Gastrocnemius medialis (tissue), 4 donors: ENCODE results near the gene KPRP. TPM values are rescaled to one million over a fixed set of nuclear protein-coding genes. Genes with fewer than 3 reads are reported as not detected.

Source experiments
- ATAC-seq, 2 donors: fragments of 150-250 bp; one replicate each; pipeline ENCODE4 v1.9.1; 2016
- DNase-seq, 2 donors: peaks; one replicate each; pipeline ENCODE4 v3.0.0-alpha.2; 2019
- H3K27ac ChIP-seq, 4 donors: fragments of 200-600 bp; sonication (generic); 1 replicate in 1 of 4; 2 replicates in 3 of 4; pipeline ENCODE4 v1.5.1; 2016 to 2018; ENCODE audit warnings: mild to moderate bottlenecking in 2 of 4, moderate library complexity in 1 of 4
- H3K27me3 ChIP-seq, 3 donors: fragments of 200-600 bp; sonication (generic) in 2 of 3; 1 replicate in 1 of 3; 2 replicates in 2 of 3; pipeline versions ENCODE4 v1.5.1 to v1.6.0; 2016 to 2019; ENCODE audit warnings: mild to moderate bottlenecking in 1 of 3, moderate library complexity in 1 of 3
- H3K36me3 ChIP-seq, 2 donors: fragments of 200-600 bp; sonication (generic) in 1 of 2; one replicate each; pipeline ENCODE4 v1.5.1; 2017 to 2018
- H3K4me1 ChIP-seq, 2 donors: fragments of 200-600 bp; sonication (generic) in 1 of 2; one replicate each; pipeline ENCODE4 v1.5.1; 2016 to 2017; ENCODE audit warnings: mild to moderate bottlenecking in 2 of 2
- H3K4me3 ChIP-seq, 4 donors: fragments of 200-600 bp; sonication (generic) in 3 of 4; 1 replicate in 1 of 4; 2 replicates in 3 of 4; pipeline ENCODE4 v1.5.1; 2016 to 2019; ENCODE audit warnings: mild to moderate bottlenecking in 2 of 4
- H3K9me3 ChIP-seq, 3 donors: fragments of 200-600 bp; sonication (generic) in 2 of 3; 1 replicate in 1 of 3; 2 replicates in 2 of 3; pipeline ENCODE4 v1.5.1; 2016 to 2019
- POLR2A ChIP-seq, 2 donors: fragments of 450-650 bp; IDR thresholded peaks; one replicate each; pipeline ENCODE4 v1.6.1; 2017; ENCODE audit warnings: antibody characterized with exemption in 2 of 2, mild to moderate bottlenecking in 2 of 2, moderate library complexity in 2 of 2
- in situ Hi-C, 4 donors: fragments of 200-750 bp; cut with MboI; loops; one replicate each; pipeline versions ENCODE4 v1.15.0 to v1.8.0; 2017; ENCODE audit warnings: low sequenced_read_pairs in 4 of 4
- intact Hi-C: fragments of 100-400 bp; cut with DNase I; formaldehyde crosslinking; loops from one replicate; pipeline ENCODE4 v1.15.1; 2023; ENCODE audit warnings: low total_unique reads
- total RNA-seq, 4 donors: library from RNA; depleted of rRNA; stranded (reverse); fragments of >200 nt; gene quantifications; one replicate each; pipeline versions ENCODE4 v1.1.0 to v1.2.3, GENCODE V29; 2016
- TF ChIP-seq, protein P1 (sequence below), 5 experiments: fragments of 450-650 bp in 3 of 5; fragments of 200-600 bp in 2 of 5; sonication (generic) in 2 of 5; IDR thresholded peaks in 4 of 5; conservative IDR thresholded peaks in 1 of 5; 1 replicate in 4 of 5; 2 replicates in 1 of 5; pipeline ENCODE4 v1.5.1; 2016 to 2019; ENCODE audit warnings: antibody characterized with exemption in 5 of 5, mild to moderate bottlenecking in 3 of 5, moderate library complexity in 3 of 5

The KPRP gene
- total RNA-seq, 4 donors from 2014 or later: not detected

DNA sequence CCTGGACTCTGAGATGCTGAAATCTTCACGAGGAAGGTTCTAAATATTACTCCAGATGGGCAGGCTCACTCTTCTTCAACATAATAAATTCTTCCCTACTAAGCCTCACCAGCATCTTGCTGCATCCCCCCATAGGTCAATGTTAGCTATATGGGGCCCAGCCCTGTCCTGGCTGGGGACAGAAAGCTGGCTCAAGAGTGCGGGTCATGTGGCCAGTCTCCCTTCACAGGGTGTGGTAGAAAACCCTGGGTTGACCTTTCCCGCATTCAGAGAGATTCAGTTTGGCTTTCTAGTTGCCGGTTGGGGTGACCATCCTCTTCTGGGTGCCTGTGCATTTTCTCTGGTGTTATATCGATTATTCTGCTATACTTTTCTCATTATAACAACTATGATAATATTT, 19.8 kb upstream of the KPRP start:
- in situ Hi-C loops: no loop called here
- H3K4me3 ChIP-seq: no peak overlapping the region
- ATAC-seq (no peak), DNase-seq (no peak)
- intact Hi-C loops: no loop called here
- TF ChIP-seq, protein P1, sequence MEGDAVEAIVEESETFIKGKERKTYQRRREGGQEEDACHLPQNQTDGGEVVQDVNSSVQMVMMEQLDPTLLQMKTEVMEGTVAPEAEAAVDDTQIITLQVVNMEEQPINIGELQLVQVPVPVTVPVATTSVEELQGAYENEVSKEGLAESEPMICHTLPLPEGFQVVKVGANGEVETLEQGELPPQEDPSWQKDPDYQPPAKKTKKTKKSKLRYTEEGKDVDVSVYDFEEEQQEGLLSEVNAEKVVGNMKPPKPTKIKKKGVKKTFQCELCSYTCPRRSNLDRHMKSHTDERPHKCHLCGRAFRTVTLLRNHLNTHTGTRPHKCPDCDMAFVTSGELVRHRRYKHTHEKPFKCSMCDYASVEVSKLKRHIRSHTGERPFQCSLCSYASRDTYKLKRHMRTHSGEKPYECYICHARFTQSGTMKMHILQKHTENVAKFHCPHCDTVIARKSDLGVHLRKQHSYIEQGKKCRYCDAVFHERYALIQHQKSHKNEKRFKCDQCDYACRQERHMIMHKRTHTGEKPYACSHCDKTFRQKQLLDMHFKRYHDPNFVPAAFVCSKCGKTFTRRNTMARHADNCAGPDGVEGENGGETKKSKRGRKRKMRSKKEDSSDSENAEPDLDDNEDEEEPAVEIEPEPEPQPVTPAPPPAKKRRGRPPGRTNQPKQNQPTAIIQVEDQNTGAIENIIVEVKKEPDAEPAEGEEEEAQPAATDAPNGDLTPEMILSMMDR (IDR thresholded peaks at IDR 0.05 in 4 of 5, conservative IDR thresholded peaks at IDR 0.05 in 1 of 5): no peak
- TF ChIP-seq POLR2A (IDR thresholded peaks at IDR 0.05): no peak
- H3K27ac ChIP-seq: no peak overlapping the region
- no peaks in the 10 kb centered on the region for H3K27me3 ChIP-seq
- no peaks in the 10 kb centered on the region for H3K4me1 ChIP-seq
- H3K36me3 ChIP-seq: no peaks in the 10 kb centered on the region
- H3K9me3 ChIP-seq: no peaks in the 10 kb centered on the region

DNA sequence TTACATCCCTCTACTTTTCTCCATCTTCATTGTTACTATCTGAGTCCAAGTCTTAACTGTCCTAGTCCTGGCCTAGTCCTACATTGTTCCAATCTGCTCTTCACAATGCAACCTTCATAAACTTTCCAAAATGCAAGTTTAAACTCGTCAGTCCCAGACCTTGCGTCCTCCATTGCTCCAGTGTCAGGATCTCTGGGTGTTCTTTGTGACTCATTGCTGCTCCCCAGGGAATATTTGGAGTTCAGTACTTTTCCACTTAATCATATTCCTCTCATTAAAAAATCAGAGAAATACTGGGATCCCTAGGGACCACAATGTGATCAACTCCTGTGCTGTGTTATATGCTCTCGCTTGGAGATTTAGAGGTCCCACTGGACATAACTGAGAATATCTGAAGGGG, 18.0 kb upstream of the KPRP start:
- Histone ChIP-seq H3K9me3 (no peaks in the 10 kb centered on the region), H3K27ac (no peak overlapping the region), H3K4me3 (no peak overlapping the region), H3K36me3 (no peaks in the 10 kb centered on the region), H3K4me1 (no peaks in the 10 kb centered on the region), H3K27me3 (no peaks in the 10 kb centered on the region)
- TF ChIP-seq, protein P1 (IDR thresholded peaks at IDR 0.05 in 4 of 5, conservative IDR thresholded peaks at IDR 0.05 in 1 of 5): no peak
- in situ Hi-C loops (no loop called here), intact Hi-C loops (no loop called here)
- DNase-seq (no peak), ATAC-seq (no peak)

DNA sequence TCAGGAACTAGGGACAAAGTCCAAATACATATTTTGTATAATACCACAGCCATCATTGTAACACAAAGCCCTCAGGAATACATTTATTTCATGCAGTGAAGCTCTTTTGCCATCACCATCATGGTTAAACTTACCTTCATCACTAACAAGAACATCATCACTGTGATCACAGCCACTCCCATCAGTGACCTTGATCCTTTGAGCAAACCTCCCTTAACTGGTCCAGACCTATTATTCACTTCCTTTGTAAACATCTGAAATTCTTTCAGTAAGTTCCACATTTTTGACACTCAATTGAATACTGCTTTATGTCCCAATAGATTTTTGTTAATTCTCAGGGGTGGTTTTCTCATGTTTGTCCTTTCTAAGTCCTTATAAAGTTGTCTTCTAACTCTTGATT, 16.2 kb upstream of the KPRP start:
- TF ChIP-seq POLR2A (IDR thresholded peaks at IDR 0.05): no peak
- TF ChIP-seq, protein P1 (IDR thresholded peaks at IDR 0.05 in 4 of 5, conservative IDR thresholded peaks at IDR 0.05 in 1 of 5): no peak
- intact Hi-C loops: no loop called here
- Histone ChIP-seq H3K4me1 (no peaks in the 10 kb centered on the region), H3K27me3 (no peaks in the 10 kb centered on the region), H3K9me3 (no peaks in the 10 kb centered on the region), H3K27ac (no peak overlapping the region), H3K4me3 (no peak overlapping the region), H3K36me3 (no peaks in the 10 kb centered on the region)
- in situ Hi-C loops: no loop called here
- no peak for ATAC-seq
- no peak for DNase-seq

DNA sequence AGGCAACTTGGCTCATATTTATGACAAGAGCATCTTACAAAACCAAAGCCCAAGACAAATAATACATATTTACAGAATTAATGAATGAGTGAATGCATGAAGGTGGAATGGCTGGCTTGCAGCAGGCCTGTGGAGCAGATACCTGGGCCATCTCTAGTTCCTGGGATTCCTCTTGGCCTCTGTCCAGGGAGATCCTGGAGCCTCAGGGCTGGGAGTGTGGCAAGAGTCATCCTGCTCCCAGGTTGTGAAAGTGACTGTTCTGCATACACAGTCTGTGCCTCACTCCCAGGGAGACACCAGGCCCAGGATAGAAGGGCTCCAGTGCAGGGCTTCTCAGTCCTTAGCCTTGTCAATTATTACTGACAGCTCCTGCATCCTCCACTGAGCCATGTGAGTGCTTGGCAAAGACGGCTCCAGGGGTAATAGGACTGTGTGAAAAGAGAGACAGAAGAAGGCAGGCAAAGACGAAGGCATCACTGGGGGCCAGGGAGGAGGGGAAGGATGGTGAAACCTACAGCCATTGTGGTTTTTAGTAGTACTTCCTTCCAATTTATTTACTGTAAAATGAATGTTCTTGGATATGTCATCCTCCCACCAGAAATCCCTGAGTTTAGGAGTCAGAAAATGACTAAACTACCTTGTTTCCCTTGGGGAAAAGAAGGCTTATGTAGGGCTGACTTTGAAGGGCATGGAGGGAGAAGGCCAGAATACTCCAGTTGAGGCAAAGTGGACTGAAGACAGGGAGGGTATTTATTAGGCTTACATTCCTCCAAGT, 14.3 kb upstream of the KPRP start:
- intact Hi-C loops: no loop called here
- Histone ChIP-seq H3K4me3 (no peak overlapping the region), H3K27me3 (no peaks in the 10 kb centered on the region), H3K4me1 (no peaks in the 10 kb centered on the region), H3K36me3 (no peaks in the 10 kb centered on the region), H3K27ac (no peak overlapping the region), H3K9me3 (no peaks in the 10 kb centered on the region)
- TF ChIP-seq POLR2A (IDR thresholded peaks at IDR 0.05): no peak
- TF ChIP-seq, protein P1 (IDR thresholded peaks at IDR 0.05 in 4 of 5, conservative IDR thresholded peaks at IDR 0.05 in 1 of 5): no peak
- DNase-seq (no peak), ATAC-seq (no peak)
- in situ Hi-C loops: no loop called here

DNA sequence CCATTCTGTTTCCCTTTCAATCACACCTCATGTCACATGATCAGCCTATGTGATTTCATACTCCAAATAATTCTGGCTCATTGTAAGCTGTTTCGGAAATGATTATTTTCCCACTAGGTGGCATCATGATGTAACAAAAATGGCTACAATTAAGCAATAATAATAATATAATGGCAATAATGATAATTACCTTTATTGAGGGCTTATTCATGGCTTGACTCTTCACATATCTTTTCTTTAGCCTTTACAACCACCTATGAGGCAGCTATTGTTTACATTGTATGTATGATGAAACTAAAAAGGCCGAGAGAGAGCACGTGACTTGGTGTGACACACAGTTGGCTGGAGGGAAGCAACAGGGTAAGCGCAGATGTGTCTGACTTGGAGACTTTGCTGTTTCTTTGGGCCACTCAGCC, 12.5 kb upstream of the KPRP start:
- H3K36me3 ChIP-seq: no peaks in the 10 kb centered on the region
- no peaks in the 10 kb centered on the region for H3K9me3 ChIP-seq
- H3K4me1 ChIP-seq: no peaks in the 10 kb centered on the region
- in situ Hi-C loops (no loop called here), intact Hi-C loops (no loop called here)
- H3K27ac ChIP-seq: no peak overlapping the region
- DNase-seq: no peak
- H3K4me3 ChIP-seq: no peak overlapping the region
- no peaks in the 10 kb centered on the region for H3K27me3 ChIP-seq
- ATAC-seq: no peak
- TF ChIP-seq, protein P1 (IDR thresholded peaks at IDR 0.05 in 4 of 5, conservative IDR thresholded peaks at IDR 0.05 in 1 of 5): no peak
- no peak for TF ChIP-seq POLR2A (IDR thresholded peaks at IDR 0.05)
